GM18909 (cell line): ENCODE data around the gene HARBI1.

Experiments
- ATAC-seq: cut with Tn5 transposase; IDR thresholded peaks from one replicate; pipeline ENCODE4 v1.9.1; 2021; ENCODE audit warnings: mild to moderate bottlenecking; ENCODE audit not compliant: unreplicated experiment, poor library complexity

HARBI1 gene

GRCh38 chr11:46635557-46636139, 18.6 kb upstream of the HARBI1 start:
- no peak for ATAC-seq

- no peak for ATAC-seq
Measured at GRCh38 chr11:46633291-46634217, 16.5 kb upstream of the HARBI1 start.

GRCh38 chr11:46632502-46632901, 15.5 kb upstream of the HARBI1 start:
- no peak for ATAC-seq

GRCh38 chr11:46631676-46632075, 14.6 kb upstream of the HARBI1 start:
- no peak for ATAC-seq

- ATAC-seq = no peak
Measured at GRCh38 chr11:46630237-46630636, 13.2 kb upstream of the HARBI1 start.

GRCh38 chr11:46628961-46629360, 11.9 kb upstream of the HARBI1 start:
- no peak for ATAC-seq

GRCh38 chr11:46625406-46625805, 8.4 kb upstream of the HARBI1 start:
- no peak for ATAC-seq

GRCh38 chr11:46618837-46619236, 1.8 kb upstream of the HARBI1 start:
- no peak for ATAC-seq

GRCh38 chr11:46617972-46618314, 916 bp upstream of the HARBI1 start:
- no peak for ATAC-seq

GRCh38 chr11:46616551-46617133, 385 bp downstream of the HARBI1 start:
- ATAC-seq = no peak

GRCh38 chr11:46615756-46616155, 1.3 kb downstream of the HARBI1 start:
- ATAC-seq = no peak

GRCh38 chr11:46612326-46612725, 4.7 kb downstream of the HARBI1 start:
- ATAC-seq = no peak

GRCh38 chr11:46611526-46612304, 5.3 kb downstream of the HARBI1 start:
- no peak for ATAC-seq

- no peak for ATAC-seq
Measured at GRCh38 chr11:46609386-46609785, 7.6 kb downstream of the HARBI1 start.

- no peak for ATAC-seq
Measured at GRCh38 chr11:46607516-46607915, 9.5 kb downstream of the HARBI1 start.

GRCh38 chr11:46604796-46605195, 12.2 kb downstream of the HARBI1 start:
- no peak for ATAC-seq

- no peak for ATAC-seq
Measured at GRCh38 chr11:46603704-46604308, 13.2 kb downstream of the HARBI1 start.

GRCh38 chr11:46601129-46601528, 15.9 kb downstream of the HARBI1 start:
- no peak for ATAC-seq

GRCh38 chr11:46600194-46600960, 16.6 kb downstream of the HARBI1 start:
- ATAC-seq = no peak
